Cardiac septum (tissue), 1 donor: ENCODE data around the gene DAAM2. TPM values are rescaled to one million over a fixed set of nuclear protein-coding genes. Genes with fewer than 3 reads are reported as not detected.

ENCODE experiments used
- DNase-seq: peaks from one replicate; pipeline ENCODE4 v3.0.0-alpha.2; 2020; ENCODE audit warnings: low spot score
- intact Hi-C: fragments of 100-400 bp; cut with DNase I; formaldehyde crosslinking; loops from one replicate; pipeline ENCODE4 v1.14.0; 2022
- total RNA-seq: library from RNA; stranded (reverse); fragmentation: NEBNext Ultra II Directional; extraction: Animal tissue kit (Norgen Biotek cat#: 25700); gene quantifications from one replicate; pipeline ENCODE4 v1.2.1, GENCODE V29; 2021
- donor health status: DM: no; HTN: no; CAD: no.

Gene DAAM2
- total RNA-seq, 1 donor from 2014 or later: 10.4 TPM

- no peak for DNase-seq
Measured at GRCh38 chr6:39812853-39813533, 20.8 kb downstream of the DAAM2 start.

GRCh38 chr6:39814236-39814635, 22.1 kb downstream of the DAAM2 start:
- DNase-seq: no peak
- intact Hi-C loops: no loop called here

More at GRCh38 chr6:39812853-39813533, 20.8 kb downstream of the DAAM2 start:
- intact Hi-C loops: no loop called here

GRCh38 chr6:39815356-39815755, 23.2 kb downstream of the DAAM2 start:
- intact Hi-C loops: no loop called here
- DNase-seq: no peak

GRCh38 chr6:39816747-39817146, 24.6 kb downstream of the DAAM2 start:
- no peak for DNase-seq
- intact Hi-C loops: no loop called here

GRCh38 chr6:39818695-39819094, 26.5 kb downstream of the DAAM2 start:
- no peak for DNase-seq
- intact Hi-C loops: no loop called here

- no peak for DNase-seq
- intact Hi-C loops: no loop called here
Measured at GRCh38 chr6:39819228-39819627, 27.1 kb downstream of the DAAM2 start.

- intact Hi-C loops: no loop called here
- DNase-seq: no peak
Measured at GRCh38 chr6:39819676-39820075, 27.5 kb downstream of the DAAM2 start.

- DNase-seq: no peak
- intact Hi-C loops: no loop called here
Measured at GRCh38 chr6:39820553-39820952, 28.4 kb downstream of the DAAM2 start.

- DNase-seq: no peak
- intact Hi-C loops: no loop called here
Measured at GRCh38 chr6:39821046-39821740, 29.0 kb downstream of the DAAM2 start.

- intact Hi-C loops: no loop called here
- DNase-seq: no peak
Measured at GRCh38 chr6:39821742-39822532, 29.8 kb downstream of the DAAM2 start.

GRCh38 chr6:39822846-39823815, 31.0 kb downstream of the DAAM2 start:
- intact Hi-C loops: no loop called here
- DNase-seq: peak; percentile 82

- DNase-seq: no peak
- intact Hi-C loops: no loop called here
Measured at GRCh38 chr6:39824030-39824926, 32.1 kb downstream of the DAAM2 start.

GRCh38 chr6:39829331-39829730, 37.2 kb downstream of the DAAM2 start:
- no peak for DNase-seq
- intact Hi-C loops: no loop called here

- DNase-seq: no peak
- intact Hi-C loops: no loop called here
Measured at GRCh38 chr6:39830444-39830843, 38.3 kb downstream of the DAAM2 start.

GRCh38 chr6:39831701-39832100, 39.5 kb downstream of the DAAM2 start:
- no peak for DNase-seq
- intact Hi-C loops: no loop called here

- intact Hi-C loops: no loop called here
- no peak for DNase-seq
Measured at GRCh38 chr6:39834278-39834677, 42.1 kb downstream of the DAAM2 start.

- intact Hi-C loops: no loop called here
- DNase-seq: no peak
Measured at GRCh38 chr6:39834866-39835265, 42.7 kb downstream of the DAAM2 start.

- no peak for DNase-seq
- intact Hi-C loops: no loop called here
Measured at GRCh38 chr6:39835821-39836295, 43.7 kb downstream of the DAAM2 start.
